ENCODE measurements around the gene TMEM170B. TPM values are rescaled to one million over a fixed set of nuclear protein-coding genes. Genes with fewer than 3 reads are reported as not detected.
"Not testable (repeated sequence)": the region's sequence is repeated elsewhere in the genome, so short reads cannot be mapped to it uniquely, and the experiment has no call there.

TMEM170B gene
- total RNA-seq, 1 donor from 2014 or later, result 3.2 TPM

GRCh38 chr6:11543919-11544518, 6.5 kb downstream of the TMEM170B start:
- no peak for TF ChIP-seq CTCF (IDR thresholded peaks at IDR 0.05; ENCODE audit: insufficient read depth, low read length, poor library complexity, severe bottlenecking)
- no peaks in the 10 kb centered on the region for H3K27me3 ChIP-seq (ENCODE audit: control insufficient read depth, insufficient read depth, low read length)
- no peak for DNase-seq (ENCODE audit: low read depth)
- no peaks in the 10 kb centered on the region for H3K36me3 ChIP-seq (ENCODE audit: control insufficient read depth, insufficient read depth, low read length)
- H3K4me3 ChIP-seq (ENCODE audit: low read depth, low read length), result no peak overlapping the region

DNA sequence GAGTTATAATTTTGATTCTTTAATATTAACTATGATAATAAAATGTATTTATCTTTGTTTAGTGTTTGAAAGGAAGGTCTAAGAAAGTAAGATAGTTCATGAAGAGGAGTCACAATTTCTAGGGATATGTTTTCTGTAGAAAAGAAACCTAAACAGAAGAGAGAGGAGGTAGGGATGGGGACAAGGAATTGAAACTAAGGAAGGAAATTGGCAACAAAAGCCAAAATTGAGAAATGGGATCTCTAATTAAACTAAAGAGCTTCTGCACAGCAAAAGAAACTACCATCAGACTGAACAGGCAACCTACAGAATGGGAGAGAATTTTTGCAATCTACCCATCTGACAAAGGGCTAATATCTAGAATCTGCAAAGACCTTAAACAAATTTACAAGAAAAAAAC, 10.3 kb downstream of the TMEM170B start:
- not testable (repeated sequence) for H3K4me3 ChIP-seq (ENCODE audit: low read depth, low read length); DNase-seq (ENCODE audit: low read depth); H3K27me3 ChIP-seq (ENCODE audit: control insufficient read depth, insufficient read depth, low read length); H3K36me3 ChIP-seq (ENCODE audit: control insufficient read depth, insufficient read depth, low read length)

DNA sequence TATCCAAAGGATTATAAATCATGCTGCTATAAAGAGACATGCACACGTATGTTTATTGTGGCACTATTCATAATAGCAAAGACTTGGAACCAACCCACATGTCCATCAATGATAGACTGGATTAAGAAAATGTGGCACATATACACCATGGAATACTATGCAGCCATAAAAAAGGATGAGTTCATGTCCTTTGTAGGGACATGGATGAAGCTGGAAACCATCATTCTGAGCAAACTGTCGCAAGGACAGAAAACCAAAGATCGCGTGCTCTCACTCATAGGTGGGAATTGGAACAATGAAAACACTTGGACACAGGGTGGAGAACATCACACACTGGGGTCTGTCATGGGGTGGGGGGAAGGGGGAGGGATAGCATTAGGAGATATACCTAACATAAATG, 11.0 kb downstream of the TMEM170B start:
- DNase-seq (ENCODE audit: low read depth), result not testable (repeated sequence)

DNA sequence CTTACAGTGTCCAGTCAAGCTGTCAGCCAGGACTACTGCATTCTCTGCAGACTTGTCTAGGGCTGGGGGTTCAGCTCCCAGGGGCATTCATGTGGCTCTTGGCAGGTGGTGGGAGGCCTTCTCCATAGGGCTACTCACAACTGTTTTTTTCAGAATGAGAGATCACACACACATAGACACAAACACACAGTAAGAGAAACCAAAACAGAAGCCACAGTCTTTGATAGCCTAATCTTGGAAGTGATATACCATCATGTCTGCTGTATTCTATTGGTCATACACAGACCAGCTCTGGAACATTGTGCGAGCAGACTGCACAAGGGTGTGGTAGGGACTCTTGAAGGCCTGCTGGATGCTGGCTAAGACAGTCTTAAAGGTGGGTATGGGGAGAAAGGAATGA, 13.5 kb downstream of the TMEM170B start:
- DNase-seq (ENCODE audit: low read depth), result no peak
- H3K4me3 ChIP-seq (ENCODE audit: low read depth, low read length), result no peak overlapping the region
- no peaks in the 10 kb centered on the region for H3K36me3 ChIP-seq (ENCODE audit: control insufficient read depth, insufficient read depth, low read length)
- TF ChIP-seq CTCF (IDR thresholded peaks at IDR 0.05; ENCODE audit: insufficient read depth, low read length, poor library complexity, severe bottlenecking), result no peak
- no peaks in the 10 kb centered on the region for H3K27me3 ChIP-seq (ENCODE audit: control insufficient read depth, insufficient read depth, low read length)

More for the DNA sequence above, 11.0 kb downstream of the TMEM170B start:
- H3K4me3 ChIP-seq (ENCODE audit: low read depth, low read length); H3K27me3 ChIP-seq (ENCODE audit: control insufficient read depth, insufficient read depth, low read length); H3K36me3 ChIP-seq (ENCODE audit: control insufficient read depth, insufficient read depth, low read length): not testable (repeated sequence)

- Histone ChIP-seq H3K4me3 (ENCODE audit: low read depth, low read length) (no peak overlapping the region), H3K36me3 (ENCODE audit: control insufficient read depth, insufficient read depth, low read length) (no peaks in the 10 kb centered on the region), H3K27me3 (ENCODE audit: control insufficient read depth, insufficient read depth, low read length) (no peaks in the 10 kb centered on the region)
- no peak for DNase-seq (ENCODE audit: low read depth)
- no peak for TF ChIP-seq CTCF (IDR thresholded peaks at IDR 0.05; ENCODE audit: insufficient read depth, low read length, poor library complexity, severe bottlenecking)
Observed at GRCh38 chr6:11552442-11552841, 14.9 kb downstream of the TMEM170B start.

DNA sequence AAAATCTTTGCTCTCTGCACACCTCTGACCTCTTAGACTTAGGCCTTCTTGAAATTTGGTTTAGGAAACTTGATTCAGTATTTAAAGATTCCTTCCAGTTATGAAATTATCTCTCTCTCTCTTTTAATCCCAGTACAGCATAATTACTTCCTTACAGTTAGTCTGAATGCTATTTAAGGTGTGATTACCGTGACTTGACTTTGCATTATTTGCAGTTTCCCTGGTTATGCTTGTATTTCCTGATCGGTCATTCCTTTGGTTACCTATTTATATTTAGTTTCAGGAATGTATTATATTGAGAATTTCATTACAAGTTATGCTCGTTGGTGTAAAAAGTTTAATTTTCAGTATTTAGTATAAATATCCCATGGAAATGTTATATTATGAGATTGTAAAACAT, 16.3 kb downstream of the TMEM170B start:
- no peaks in the 10 kb centered on the region for H3K36me3 ChIP-seq (ENCODE audit: control insufficient read depth, insufficient read depth, low read length)
- H3K27me3 ChIP-seq (ENCODE audit: control insufficient read depth, insufficient read depth, low read length), result no peaks in the 10 kb centered on the region
- H3K4me3 ChIP-seq (ENCODE audit: low read depth, low read length), result no peak overlapping the region
- no peak for TF ChIP-seq CTCF (IDR thresholded peaks at IDR 0.05; ENCODE audit: insufficient read depth, low read length, poor library complexity, severe bottlenecking)
- DNase-seq (ENCODE audit: low read depth), result no peak

GRCh38 chr6:11556309-11556708, 18.8 kb downstream of the TMEM170B start:
- DNase-seq (ENCODE audit: low read depth), result no peak
- no peaks in the 10 kb centered on the region for H3K36me3 ChIP-seq (ENCODE audit: control insufficient read depth, insufficient read depth, low read length)
- H3K27me3 ChIP-seq (ENCODE audit: control insufficient read depth, insufficient read depth, low read length), result no peaks in the 10 kb centered on the region
- H3K4me3 ChIP-seq (ENCODE audit: low read depth, low read length), result no peak overlapping the region
- no peak for TF ChIP-seq CTCF (IDR thresholded peaks at IDR 0.05; ENCODE audit: insufficient read depth, low read length, poor library complexity, severe bottlenecking)

Data from kidney epithelial cell (primary cell).